Kidney tubule cell (primary cell): Measurements from ENCODE around the gene GPR63.

Experiments
- DNase-seq: peaks from one replicate; pipeline ENCODE4 v3.0.0-alpha.2; 2018; ENCODE audit warnings: low spot score

The GPR63 gene

DNA sequence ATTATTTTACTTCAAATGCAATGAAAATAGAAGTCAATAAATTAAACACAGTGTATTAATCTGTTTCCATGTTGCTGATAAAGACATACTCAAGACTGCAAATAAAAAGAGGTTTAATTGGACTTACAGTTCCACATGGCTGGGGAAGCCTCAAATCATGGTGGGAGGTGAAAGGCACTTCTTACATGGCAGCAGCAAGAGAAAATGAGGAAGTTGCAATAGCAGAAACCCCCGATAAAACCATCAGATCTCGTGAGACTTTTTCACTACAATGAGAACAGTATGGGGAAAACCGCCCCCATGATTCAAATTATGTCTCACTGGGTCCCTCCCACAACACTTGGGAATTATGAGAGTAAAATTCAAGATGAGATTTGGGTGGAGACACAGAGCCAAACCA, 82.2 kb downstream of the GPR63 start:
- DNase-seq: no peak

DNA sequence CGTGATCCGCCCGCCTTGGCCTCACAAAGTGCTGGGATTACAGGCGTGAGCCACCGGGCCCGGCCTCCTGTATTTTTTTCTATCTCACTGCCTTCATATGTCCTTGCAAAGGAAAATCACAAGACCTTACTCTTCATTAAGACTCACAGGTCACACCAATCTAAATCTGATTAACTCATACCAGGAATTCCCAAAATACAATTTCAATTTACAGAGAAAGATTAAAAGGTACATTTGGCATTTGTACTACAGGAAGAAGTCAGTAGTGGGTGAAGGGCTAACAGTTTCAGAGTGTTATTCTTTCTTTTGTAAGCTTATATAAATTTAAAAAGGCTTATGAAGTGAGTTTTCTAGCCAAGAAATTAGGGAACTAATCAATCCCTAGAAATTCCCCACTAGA, 87.4 kb downstream of the GPR63 start:
- DNase-seq: no peak
